ENCODE measurements around the gene CD274.

CD274 gene

GRCh38 chr9:5428172-5428571 lies 22.2 kb upstream of the CD274 start:
- Histone ChIP-seq H4K20me1 (ENCODE audit: insufficient read depth, low read length) (no peaks in the 10 kb centered on the region), H3K9me3 (ENCODE audit: insufficient read depth, low read length, severe bottlenecking) (no peaks in the 10 kb centered on the region), H3K9ac (ENCODE audit: low read depth, low read length) (no peak overlapping the region), H2AFZ (ENCODE audit: low read depth, low read length) (no peak overlapping the region), H3K36me3 (ENCODE audit: insufficient read depth, low read length) (peaks cover 1% of the 10 kb centered on the region; the same call in 1 of the 2 replicates), H3K4me2 (ENCODE audit: insufficient read depth, low read length) (no peak overlapping the region), H3K27me3 (ENCODE audit: insufficient read depth, low read length, poor library complexity) (no peaks in the 10 kb centered on the region), H3K27ac (ENCODE audit: low read length) (no peak overlapping the region), H3K4me3 (ENCODE audit: low read depth in 1 of 2, low read length in 2 of 2) (no peak overlapping the region), H3K4me1 (ENCODE audit: insufficient read depth, low read length) (no peaks in the 10 kb centered on the region), H3K79me2 (ENCODE audit: insufficient read depth, low read length) (no peaks in the 10 kb centered on the region)
- DNase-seq (no peak), ATAC-seq (ENCODE audit: insufficient read depth, low read depth) (no peak)
- TF ChIP-seq EZH2 (IDR thresholded peaks at IDR 0.05; ENCODE audit: borderline replicate concordance, low read depth, low read length, severe bottlenecking) = no peak
- no peak for TF ChIP-seq CTCF (IDR thresholded peaks at IDR 0.05; ENCODE audit: borderline replicate concordance, extremely low read depth, low read length, poor library complexity, severe bottlenecking)

- Histone ChIP-seq H3K4me3 (ENCODE audit: low read depth in 1 of 2, low read length in 2 of 2) (no peak overlapping the region), H3K27ac (ENCODE audit: low read length) (no peak overlapping the region), H3K27me3 (ENCODE audit: insufficient read depth, low read length, poor library complexity) (no peaks in the 10 kb centered on the region), H4K20me1 (ENCODE audit: insufficient read depth, low read length) (no peaks in the 10 kb centered on the region), H3K36me3 (ENCODE audit: insufficient read depth, low read length) (peaks cover 3% of the 10 kb centered on the region; the same call in 1 of the 2 replicates), H3K4me1 (ENCODE audit: insufficient read depth, low read length) (no peaks in the 10 kb centered on the region), H3K79me2 (ENCODE audit: insufficient read depth, low read length) (no peaks in the 10 kb centered on the region), H3K9ac (ENCODE audit: low read depth, low read length) (no peak overlapping the region), H2AFZ (ENCODE audit: low read depth, low read length) (no peak overlapping the region), H3K9me3 (ENCODE audit: insufficient read depth, low read length, severe bottlenecking) (no peaks in the 10 kb centered on the region), H3K4me2 (ENCODE audit: insufficient read depth, low read length) (no peak overlapping the region)
- TF ChIP-seq EZH2 (IDR thresholded peaks at IDR 0.05; ENCODE audit: borderline replicate concordance, low read depth, low read length, severe bottlenecking) (no peak), CTCF (IDR thresholded peaks at IDR 0.05; ENCODE audit: borderline replicate concordance, extremely low read depth, low read length, poor library complexity, severe bottlenecking) (no peak)
- DNase-seq (no peak), ATAC-seq (ENCODE audit: insufficient read depth, low read depth) (no peak)
Observed at GRCh38 chr9:5428794-5429528, 21.4 kb upstream of the CD274 start.

GRCh38 chr9:5429873-5430564 lies 20.3 kb upstream of the CD274 start:
- H3K27me3 ChIP-seq (ENCODE audit: insufficient read depth, low read length, poor library complexity) = no peaks in the 10 kb centered on the region
- no peaks in the 10 kb centered on the region for H3K4me1 ChIP-seq (ENCODE audit: insufficient read depth, low read length)
- no peak overlapping the region for H3K27ac ChIP-seq (ENCODE audit: low read length)
- peaks cover 6% of the 10 kb centered on the region for H3K36me3 ChIP-seq (ENCODE audit: insufficient read depth, low read length)
- H3K9me3 ChIP-seq (ENCODE audit: insufficient read depth, low read length, severe bottlenecking) = peaks cover 2% of the 10 kb centered on the region
- no peaks in the 10 kb centered on the region for H3K79me2 ChIP-seq (ENCODE audit: insufficient read depth, low read length)
- ATAC-seq (ENCODE audit: insufficient read depth, low read depth) (no peak), DNase-seq (no peak)
- H2AFZ ChIP-seq (ENCODE audit: low read depth, low read length) = no peak overlapping the region
- H3K9ac ChIP-seq (ENCODE audit: low read depth, low read length) = no peak overlapping the region
- no peak overlapping the region for H3K4me2 ChIP-seq (ENCODE audit: insufficient read depth, low read length)
- TF ChIP-seq CTCF (IDR thresholded peaks at IDR 0.05; ENCODE audit: borderline replicate concordance, extremely low read depth, low read length, poor library complexity, severe bottlenecking) (no peak), EZH2 (IDR thresholded peaks at IDR 0.05; ENCODE audit: borderline replicate concordance, low read depth, low read length, severe bottlenecking) (no peak)
- H4K20me1 ChIP-seq (ENCODE audit: insufficient read depth, low read length) = no peaks in the 10 kb centered on the region
- H3K4me3 ChIP-seq (ENCODE audit: low read depth in 1 of 2, low read length in 2 of 2) = no peak overlapping the region

All from DND-41 (cell line).